ENCODE data around the gene C1orf226. TPM values are rescaled to one million over a fixed set of nuclear protein-coding genes. Genes with fewer than 3 reads are reported as not detected.

The C1orf226 gene
- total RNA-seq, 2 experiments from 2014 or later: not detected

- H3K36me3 Mint-ChIP-seq (ENCODE audit: low read depth): no peaks in the 10 kb centered on the region
- no peaks in the 10 kb centered on the region for H3K27me3 Mint-ChIP-seq
- Histone ChIP-seq H3K4me1 (ENCODE audit: insufficient read depth, low read length) (no peaks in the 10 kb centered on the region), H3K36me3 (ENCODE audit: insufficient read depth, low read length) (no peaks in the 10 kb centered on the region), H3K27me3 (ENCODE audit: control insufficient read depth in 1 of 2, insufficient read depth in 2 of 2, low read length in 2 of 2) (no peaks in the 10 kb centered on the region), H3K9me3 (ENCODE audit: control insufficient read depth in 1 of 2, insufficient read depth in 1 of 2, low read length in 2 of 2) (no peaks in the 10 kb centered on the region), H3K27ac (ENCODE audit: low read depth in 1 of 2, low read length in 2 of 2) (no peak overlapping the region), H3K4me3 (ENCODE audit: low read length) (no peak overlapping the region)
- ATAC-seq (ENCODE audit: poor library complexity) (no peak), DNase-seq (no peak)
- no peak overlapping the region for H3K4me3 Mint-ChIP-seq
- H3K9me3 Mint-ChIP-seq: no peaks in the 10 kb centered on the region
- ChIA-PET CTCF (no interaction called here), POLR2A (no interaction called here)
- TF ChIP-seq CTCF (IDR thresholded peaks at IDR 0.05): no peak
- no peak overlapping the region for H3K27ac Mint-ChIP-seq
- intact Hi-C loops (cut with DNase I, micrococcal nuclease): no loop called here
- no peaks in the 10 kb centered on the region for H3K4me1 Mint-ChIP-seq (ENCODE audit: low read depth)
Measured at GRCh38 chr1:162373072-162373427, 8.5 kb upstream of the C1orf226 start.

DNA sequence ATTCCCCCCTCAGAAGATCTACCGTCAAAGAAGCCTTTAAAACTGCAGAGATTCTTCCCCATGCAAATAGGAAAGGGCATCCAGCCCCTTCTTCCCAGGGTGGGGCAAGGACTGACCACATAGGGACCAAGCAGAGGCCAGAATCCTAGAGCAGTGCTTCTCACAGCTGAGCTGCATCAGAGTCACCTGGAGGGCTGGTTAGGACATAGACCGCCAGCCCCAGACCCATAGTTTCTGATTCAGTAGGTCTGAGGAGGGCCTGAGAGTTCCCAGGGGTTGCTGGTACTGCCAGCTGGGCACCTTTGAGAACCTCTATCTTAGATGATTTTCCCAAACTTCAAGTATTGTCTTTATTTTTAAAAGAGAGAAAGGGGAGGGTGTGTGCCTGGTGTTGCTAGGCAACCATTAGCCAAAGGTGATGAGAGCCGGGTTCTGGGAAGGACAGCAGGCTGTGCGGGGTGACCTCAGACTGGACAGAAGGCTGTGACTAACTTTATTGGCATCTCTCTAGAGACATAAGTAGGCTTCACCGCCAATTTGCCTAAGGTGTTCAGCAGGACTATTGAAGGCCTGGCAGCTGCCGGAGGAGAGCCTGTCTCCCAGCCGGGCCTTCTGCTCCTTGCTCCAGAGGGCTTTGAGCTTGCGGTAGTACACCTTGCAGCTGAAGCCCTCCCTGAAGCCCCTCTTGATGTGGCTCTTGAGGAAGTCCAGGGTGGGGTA lies 7.8 kb upstream of the C1orf226 start:
- Histone ChIP-seq H3K36me3 (ENCODE audit: insufficient read depth, low read length) (no peaks in the 10 kb centered on the region), H3K4me3 (ENCODE audit: low read length) (no peak overlapping the region), H3K9me3 (ENCODE audit: control insufficient read depth in 1 of 2, insufficient read depth in 1 of 2, low read length in 2 of 2) (no peaks in the 10 kb centered on the region), H3K27ac (ENCODE audit: low read depth in 1 of 2, low read length in 2 of 2) (no peak overlapping the region), H3K27me3 (ENCODE audit: control insufficient read depth in 1 of 2, insufficient read depth in 2 of 2, low read length in 2 of 2) (no peaks in the 10 kb centered on the region), H3K4me1 (ENCODE audit: insufficient read depth, low read length) (no peaks in the 10 kb centered on the region)
- Mint-ChIP-seq H3K27me3 (no peaks in the 10 kb centered on the region), H3K27ac (no peak overlapping the region), H3K9me3 (no peaks in the 10 kb centered on the region), H3K4me3 (no peak overlapping the region), H3K4me1 (ENCODE audit: low read depth) (no peaks in the 10 kb centered on the region), H3K36me3 (ENCODE audit: low read depth) (no peaks in the 10 kb centered on the region)
- intact Hi-C loops (cut with DNase I, micrococcal nuclease): no loop called here
- DNase-seq (no peak), ATAC-seq (ENCODE audit: poor library complexity) (no peak)
- TF ChIP-seq CTCF (IDR thresholded peaks at IDR 0.05): no peak
- ChIA-PET CTCF (no interaction called here), POLR2A (no interaction called here)

DNA sequence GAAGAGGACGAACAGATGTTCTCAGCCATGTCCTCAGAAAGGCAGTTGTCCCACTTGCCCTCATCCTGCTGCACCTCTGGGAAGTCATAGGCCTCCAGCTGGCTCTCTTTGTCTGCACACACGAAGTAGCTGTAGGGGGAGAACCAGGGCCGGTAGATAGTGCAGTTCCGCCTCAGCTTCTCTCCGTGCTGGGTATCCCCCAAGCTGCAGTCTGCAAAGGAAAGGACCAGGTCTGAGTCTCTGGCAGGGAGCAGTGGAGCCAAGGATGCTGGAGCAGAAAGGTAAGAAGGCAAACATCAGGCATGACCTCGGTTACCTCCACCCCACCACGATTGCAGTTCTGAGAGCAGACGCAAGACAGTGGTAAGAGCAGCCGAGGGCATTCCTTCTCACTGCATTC lies 7.1 kb upstream of the C1orf226 start:
- intact Hi-C loops (cut with DNase I, micrococcal nuclease): no loop called here
- no peak overlapping the region for H3K27ac Mint-ChIP-seq
- Histone ChIP-seq H3K4me3 (ENCODE audit: low read length) (no peak overlapping the region), H3K4me1 (ENCODE audit: insufficient read depth, low read length) (no peaks in the 10 kb centered on the region), H3K27me3 (ENCODE audit: control insufficient read depth in 1 of 2, insufficient read depth in 2 of 2, low read length in 2 of 2) (no peaks in the 10 kb centered on the region), H3K36me3 (ENCODE audit: insufficient read depth, low read length) (no peaks in the 10 kb centered on the region), H3K27ac (ENCODE audit: low read depth in 1 of 2, low read length in 2 of 2) (no peak overlapping the region), H3K9me3 (ENCODE audit: control insufficient read depth in 1 of 2, insufficient read depth in 1 of 2, low read length in 2 of 2) (no peaks in the 10 kb centered on the region)
- H3K4me3 Mint-ChIP-seq: no peak overlapping the region
- no peak for DNase-seq
- H3K36me3 Mint-ChIP-seq (ENCODE audit: low read depth): no peaks in the 10 kb centered on the region
- H3K4me1 Mint-ChIP-seq (ENCODE audit: low read depth): no peaks in the 10 kb centered on the region
- H3K9me3 Mint-ChIP-seq: no peaks in the 10 kb centered on the region
- ATAC-seq (ENCODE audit: poor library complexity): no peak
- ChIA-PET CTCF (no interaction called here), POLR2A (no interaction called here)
- no peaks in the 10 kb centered on the region for H3K27me3 Mint-ChIP-seq
- TF ChIP-seq CTCF (IDR thresholded peaks at IDR 0.05): no peak

Measured in CD4-positive, alpha-beta T cell (primary cell).